Measurements from ENCODE around the gene GAN.
"Not testable (repeated sequence)": the region's sequence is repeated elsewhere in the genome, so short reads cannot be mapped to it uniquely, and the experiment has no call there.

Gene GAN

GRCh38 chr16:81310045-81310644, 4.6 kb upstream of the GAN start:
- DNase-seq (ENCODE audit: low spot score) = no peak

- DNase-seq (ENCODE audit: low spot score) = no peak
Observed at GRCh38 chr16:81311762-81312161, 3.0 kb upstream of the GAN start.

DNA sequence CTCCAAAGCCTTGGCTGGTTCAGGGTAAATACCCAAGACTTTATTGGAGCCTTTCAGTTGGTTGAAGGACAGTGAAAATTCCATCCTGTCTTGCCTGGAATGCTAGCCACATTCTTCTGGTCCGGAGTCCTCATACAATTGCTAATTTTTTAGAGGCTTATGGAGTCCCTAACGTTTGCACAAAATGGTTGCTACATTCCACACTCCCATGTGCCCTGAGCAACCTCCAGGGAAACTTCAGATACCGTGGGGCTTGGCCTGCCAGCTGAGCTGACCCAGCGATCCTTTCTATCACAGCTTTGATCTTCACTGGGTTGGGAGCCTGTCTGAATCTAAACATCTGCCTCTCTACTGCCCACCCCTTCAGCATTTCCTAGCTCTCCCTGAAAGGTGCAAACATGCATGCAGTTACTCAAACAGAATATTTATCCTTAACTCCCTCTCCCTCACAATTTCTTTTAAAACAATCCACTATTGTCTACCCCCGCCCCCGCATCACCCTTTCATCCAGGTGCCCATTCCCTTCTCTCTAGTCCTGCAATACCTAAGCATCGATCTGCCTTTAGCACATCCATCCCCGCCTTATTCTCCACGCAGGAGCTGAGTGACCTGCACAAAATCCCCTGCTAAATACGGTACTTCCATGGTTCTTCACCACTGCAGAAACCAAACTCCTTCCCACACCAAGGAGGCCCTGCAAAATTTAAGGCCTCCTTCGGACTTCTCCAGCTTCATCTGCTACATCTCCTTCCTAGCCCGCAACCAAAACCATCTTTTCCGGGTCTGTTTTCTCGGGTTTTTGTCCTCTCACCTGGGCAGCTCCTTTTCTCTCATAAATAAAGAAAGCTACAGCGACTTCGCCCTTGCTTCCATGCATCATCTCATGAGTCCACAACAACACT, 810 bp upstream of the GAN start:
- DNase-seq (ENCODE audit: low spot score) = no peak

- DNase-seq (ENCODE audit: low spot score) = peak; percentile 29
Observed at GRCh38 chr16:81315271-81316175, 761 bp downstream of the GAN start.

GRCh38 chr16:81316176-81316496, 1.4 kb downstream of the GAN start:
- DNase-seq (ENCODE audit: low spot score) = no peak

DNA sequence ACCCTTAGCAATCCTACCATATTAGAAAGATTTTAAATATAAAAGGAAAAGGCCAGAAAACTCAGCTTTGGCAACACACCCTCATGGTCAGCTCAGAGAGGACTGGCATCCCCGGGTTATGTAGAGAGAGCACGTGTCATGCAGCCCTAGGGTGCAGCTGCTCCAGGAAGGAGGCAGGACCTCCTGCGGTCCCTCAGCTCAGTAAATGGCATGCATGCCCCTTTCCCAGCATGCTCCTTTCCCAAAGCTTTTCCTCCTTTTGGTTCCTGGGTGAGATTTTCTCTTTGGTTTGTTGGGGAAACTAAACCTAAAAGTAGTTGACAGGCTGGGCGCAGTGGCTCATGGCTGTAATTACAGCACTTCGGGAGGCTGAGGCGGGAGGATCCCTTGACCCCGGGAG, 3.9 kb downstream of the GAN start:
- no peak for DNase-seq (ENCODE audit: low spot score)

- no peak for DNase-seq (ENCODE audit: low spot score)
Observed at GRCh38 chr16:81319221-81319912, 4.6 kb downstream of the GAN start.

- no peak for DNase-seq (ENCODE audit: low spot score)
Observed at GRCh38 chr16:81321039-81321438, 6.3 kb downstream of the GAN start.

DNA sequence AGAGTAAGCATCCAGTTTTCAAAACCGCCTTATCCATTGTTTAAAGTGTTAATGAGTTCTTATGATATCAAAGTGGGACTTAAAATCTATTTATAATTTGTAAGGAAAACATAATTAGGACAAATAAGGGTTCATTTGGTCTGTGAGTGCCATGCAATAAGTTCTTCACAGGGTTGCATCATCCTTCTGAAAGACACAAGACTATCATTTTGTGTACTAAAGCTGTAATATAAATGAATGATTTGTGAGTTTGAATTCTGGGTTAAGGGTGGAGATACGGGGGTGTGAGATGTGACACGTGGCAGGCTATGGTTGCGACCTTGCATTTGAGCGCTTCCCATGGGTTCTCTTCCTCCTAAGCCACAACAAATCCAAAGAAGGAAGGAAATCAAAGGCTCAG, 6.8 kb downstream of the GAN start:
- no peak for DNase-seq (ENCODE audit: low spot score)

- DNase-seq (ENCODE audit: low spot score) = no peak
Observed at GRCh38 chr16:81324808-81325207, 10.0 kb downstream of the GAN start.

DNA sequence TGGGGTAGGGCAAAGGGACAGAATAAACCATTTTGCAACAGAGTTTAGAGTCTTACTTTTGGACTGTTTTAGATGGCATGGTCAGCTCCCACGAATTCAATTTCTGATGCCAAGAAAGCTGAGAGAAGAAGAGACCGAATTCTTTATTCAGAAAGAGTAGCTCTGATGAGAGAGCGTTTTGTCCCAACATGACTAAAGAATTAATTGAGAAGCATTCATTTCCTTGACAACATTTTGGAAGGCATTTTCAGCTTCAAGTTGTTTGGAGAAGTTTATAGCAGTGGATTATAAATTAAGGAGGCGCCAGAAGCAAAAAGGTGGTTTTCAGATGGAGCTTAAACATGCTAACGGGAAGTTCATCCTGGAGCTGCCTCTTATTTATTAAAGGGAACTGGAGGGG, 12.2 kb downstream of the GAN start:
- DNase-seq (ENCODE audit: low spot score) = no peak

DNA sequence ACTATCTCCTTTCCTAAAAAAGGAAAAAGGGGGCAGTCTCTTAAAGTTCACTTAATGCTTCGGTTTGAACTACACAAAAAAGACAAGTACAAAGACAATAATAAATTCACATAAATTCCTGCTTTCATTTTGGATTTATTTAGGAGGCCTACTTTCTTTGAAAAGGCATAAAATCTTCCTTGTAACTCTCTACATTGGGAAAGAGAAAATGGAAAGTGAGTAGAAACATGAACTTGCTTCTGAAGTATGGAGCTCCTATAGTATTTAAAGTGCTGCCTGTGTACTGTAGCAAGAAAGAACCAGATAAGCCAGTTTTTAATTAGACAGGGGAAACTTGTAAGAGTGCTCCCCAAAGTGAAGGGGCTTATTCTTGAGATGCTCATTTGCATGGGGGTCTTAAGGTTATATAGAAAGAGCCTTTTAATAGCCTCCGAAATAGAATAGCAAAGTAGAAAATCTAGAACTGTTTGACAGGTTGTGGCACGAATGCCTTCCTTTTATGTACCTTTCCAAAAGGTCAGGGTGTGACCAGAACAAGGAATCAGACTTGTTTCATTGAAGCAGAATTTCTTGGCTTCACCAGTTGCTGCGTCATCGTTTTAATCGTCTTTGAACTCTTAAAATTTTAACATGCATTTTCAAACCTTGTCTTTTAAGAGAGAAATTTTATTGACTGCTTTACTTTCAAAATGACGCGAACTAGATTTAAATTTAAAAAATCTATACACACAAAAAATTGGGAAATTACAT, 12.9 kb downstream of the GAN start:
- no peak for DNase-seq (ENCODE audit: low spot score)

- DNase-seq (ENCODE audit: low spot score) = no peak
Observed at GRCh38 chr16:81329947-81330346, 15.2 kb downstream of the GAN start.

DNA sequence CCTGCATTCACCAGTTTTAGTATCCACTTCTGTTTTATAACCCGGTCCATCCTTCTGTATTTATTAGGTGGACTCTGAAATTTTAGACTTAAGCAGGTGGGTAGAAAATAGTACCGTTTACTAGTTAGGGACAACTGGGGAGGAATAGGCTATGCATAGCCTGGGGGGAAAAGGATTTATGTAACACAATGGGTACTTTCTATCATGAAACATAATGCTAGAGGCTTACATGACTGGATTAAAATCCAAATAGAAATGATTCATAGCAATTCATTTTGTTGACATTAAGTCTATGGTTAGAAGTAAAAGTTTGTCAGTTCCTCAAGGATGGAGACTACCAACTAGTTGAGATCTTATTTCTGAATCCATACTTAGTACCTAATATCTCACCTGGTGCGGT, 18.6 kb downstream of the GAN start:
- no peak for DNase-seq (ENCODE audit: low spot score)

DNA sequence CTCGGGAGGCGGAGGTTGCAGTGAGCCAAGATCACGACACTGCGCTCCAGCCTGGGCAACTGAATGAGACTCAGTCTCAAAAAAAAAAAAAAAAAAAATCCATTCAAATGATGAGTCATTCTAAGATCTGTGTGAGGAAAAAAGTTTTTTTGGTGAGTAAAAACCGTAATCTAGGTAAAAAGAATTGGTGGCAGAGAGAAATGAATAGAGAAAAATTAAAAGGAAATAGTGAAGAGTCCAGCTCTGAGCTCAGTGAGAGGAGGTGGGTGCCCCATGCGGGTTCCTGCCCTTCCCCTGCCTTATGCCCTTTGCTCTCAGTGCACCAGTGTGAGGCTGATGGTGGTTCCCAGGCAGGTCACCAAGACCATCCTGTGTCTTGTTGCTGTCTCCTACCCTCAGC, 20.9 kb downstream of the GAN start:
- DNase-seq (ENCODE audit: low spot score) = no peak

GRCh38 chr16:81337097-81337496, 22.3 kb downstream of the GAN start:
- no peak for DNase-seq (ENCODE audit: low spot score)

GRCh38 chr16:81345172-81345571, 30.4 kb downstream of the GAN start:
- not testable (repeated sequence) for DNase-seq (ENCODE audit: low spot score)

DNA sequence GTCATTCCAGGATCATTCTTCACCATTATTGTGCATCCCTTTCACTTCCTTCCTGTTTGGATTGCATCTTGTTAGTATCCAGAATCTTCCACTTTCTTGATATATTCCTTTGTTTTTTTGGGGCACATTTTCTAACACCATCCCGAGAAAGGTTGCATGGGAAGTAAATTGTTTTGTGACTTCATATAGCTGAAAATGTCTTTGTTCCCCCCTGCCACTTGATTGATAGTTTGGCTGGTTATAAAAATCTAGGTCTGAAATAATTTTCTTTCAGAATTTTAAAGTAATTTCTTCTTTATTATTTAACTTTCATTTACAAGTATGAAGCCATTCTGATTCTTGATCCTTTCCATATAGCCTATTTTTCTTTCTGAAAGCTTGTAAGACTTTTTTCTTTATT, 32.7 kb downstream of the GAN start:
- no peak for DNase-seq (ENCODE audit: low spot score)

DNA sequence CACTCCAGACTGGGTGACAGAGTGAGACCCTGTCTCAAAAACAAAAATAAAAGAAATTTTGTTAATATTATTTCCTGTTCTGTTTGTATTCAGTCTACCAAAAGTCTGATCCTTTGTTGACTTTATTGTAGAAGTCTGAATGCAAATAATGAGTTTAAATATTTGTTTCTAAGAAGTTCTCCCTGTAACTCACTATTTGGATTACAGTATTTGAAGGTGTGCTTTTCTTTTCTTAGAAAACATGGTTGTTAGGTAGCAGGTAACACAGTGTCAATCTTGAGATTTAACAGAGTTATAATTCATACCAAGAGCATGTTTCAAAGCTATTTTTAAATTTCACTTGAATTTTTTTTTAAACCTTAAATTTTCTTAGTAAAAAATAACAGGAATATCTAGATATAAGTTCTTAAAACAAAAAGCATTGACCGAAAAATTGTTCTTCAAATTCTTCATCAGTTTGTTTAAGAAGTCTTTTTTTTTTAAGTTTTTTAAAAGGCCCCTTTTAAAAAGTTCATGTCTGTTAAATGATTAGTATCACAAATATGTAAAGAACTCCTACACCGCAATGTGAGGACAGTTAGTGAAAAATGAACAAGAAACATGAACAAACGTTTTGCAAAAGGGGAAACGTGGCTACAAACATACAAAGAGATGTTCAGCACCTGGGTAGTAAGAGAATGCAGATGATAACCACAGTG, 35.0 kb downstream of the GAN start:
- DNase-seq (ENCODE audit: low spot score) = no peak

- no peak for DNase-seq (ENCODE audit: low spot score)
Observed at GRCh38 chr16:81350306-81350615, 35.5 kb downstream of the GAN start.

DNA sequence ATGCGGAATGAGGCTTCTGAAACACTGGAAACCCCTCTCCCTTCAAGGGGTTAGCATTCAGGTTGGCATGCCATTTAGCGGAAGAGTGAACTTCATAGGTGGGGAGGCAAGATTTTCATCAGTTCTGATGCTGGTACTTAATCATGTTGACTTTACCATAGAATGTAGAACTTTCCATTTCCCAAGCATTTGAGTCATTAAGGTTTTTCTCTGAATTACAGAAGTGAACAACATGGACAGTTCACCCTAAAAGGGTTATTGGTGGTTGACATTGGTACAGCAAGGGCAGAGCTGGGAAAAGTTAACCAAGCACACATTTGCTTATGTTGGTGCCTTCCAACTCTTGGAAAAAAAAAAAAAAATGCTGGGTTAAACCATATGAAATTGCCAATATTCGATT, 39.1 kb downstream of the GAN start:
- no peak for DNase-seq (ENCODE audit: low spot score)

Measured in HuH-7 (cell line).